Measurements from ENCODE around the gene DCTN3. TPM values are rescaled to one million over a fixed set of nuclear protein-coding genes. Genes with fewer than 3 reads are reported as not detected.

The DCTN3 gene
- 97.0 and 105 TPM in 2 replicates for total RNA-seq
- long read RNA-seq, transcript DCTN3-201 (7 exons, 808 nt) = major isoform, 30 of 36 reads
- long read RNA-seq, partial matches to known transcripts = 1 of 36 reads
- long read RNA-seq, other reads (novel, unspliced or antisense) = 2 of 36 reads

- Mint-ChIP-seq H3K36me3 (ENCODE audit: unreplicated experiment) (peaks cover 9% of the 10 kb centered on the region), H3K27me3 (ENCODE audit: unreplicated experiment) (peaks cover 6% of the 10 kb centered on the region), H3K4me1 (ENCODE audit: unreplicated experiment) (peaks cover 18% of the 10 kb centered on the region), H3K9me3 (ENCODE audit: unreplicated experiment) (no peaks in the 10 kb centered on the region), H3K27ac (ENCODE audit: unreplicated experiment) (peak within 1 kb of the TSS; percentile 62), H3K4me3 (ENCODE audit: unreplicated experiment) (peak within 1 kb of the TSS; percentile 91)
- no peak for TF ChIP-seq CTCF (IDR thresholded peaks at IDR 0.05)
- peak; percentile 97 for DNase-seq (ENCODE audit: extremely low spot score, unreplicated experiment)
These were observed at the start of gene DCTN3 for GRCh38 chr9:34620061-34620994. TSS of gene DCTN3 (minus strand) at chr9:34620495. CDS start at chr9:34620464, 31 bp downstream.

- peak; percentile 96 for DNase-seq (ENCODE audit: extremely low spot score, unreplicated experiment)
- no peaks in the 10 kb centered on the region for H3K27me3 Mint-ChIP-seq (ENCODE audit: unreplicated experiment)
- peaks cover 11% of the 10 kb centered on the region for H3K4me1 Mint-ChIP-seq (ENCODE audit: unreplicated experiment)
- TF ChIP-seq CTCF (IDR thresholded peaks at IDR 0.05) = no peak
- peak overlapping the region; percentile 97 for H3K27ac Mint-ChIP-seq (ENCODE audit: unreplicated experiment)
- no peaks in the 10 kb centered on the region for H3K9me3 Mint-ChIP-seq (ENCODE audit: unreplicated experiment)
- peaks cover 4% of the 10 kb centered on the region for H3K36me3 Mint-ChIP-seq (ENCODE audit: unreplicated experiment)
- peak overlapping the region; percentile 88 for H3K4me3 Mint-ChIP-seq (ENCODE audit: unreplicated experiment)
These were observed 45.3 kb upstream of the DCTN3 start for GRCh38 chr9:34665381-34666250.

GRCh38 chr9:34665067-34665380 is 44.7 kb upstream of the DCTN3 start:
- Mint-ChIP-seq H3K4me3 (ENCODE audit: unreplicated experiment) (peak overlapping the region; percentile 88), H3K27me3 (ENCODE audit: unreplicated experiment) (no peaks in the 10 kb centered on the region), H3K4me1 (ENCODE audit: unreplicated experiment) (peaks cover 11% of the 10 kb centered on the region), H3K27ac (ENCODE audit: unreplicated experiment) (peak overlapping the region; percentile 97), H3K36me3 (ENCODE audit: unreplicated experiment) (peaks cover 4% of the 10 kb centered on the region), H3K9me3 (ENCODE audit: unreplicated experiment) (no peaks in the 10 kb centered on the region)
- no peak for DNase-seq (ENCODE audit: extremely low spot score, unreplicated experiment)
- TF ChIP-seq CTCF (IDR thresholded peaks at IDR 0.05) = no peak

GRCh38 chr9:34664281-34665066 is 44.2 kb upstream of the DCTN3 start:
- peak; percentile 88 for DNase-seq (ENCODE audit: extremely low spot score, unreplicated experiment)
- Mint-ChIP-seq H3K27ac (ENCODE audit: unreplicated experiment) (peak overlapping the region; percentile 97), H3K4me3 (ENCODE audit: unreplicated experiment) (peak overlapping the region; percentile 88), H3K9me3 (ENCODE audit: unreplicated experiment) (no peaks in the 10 kb centered on the region), H3K4me1 (ENCODE audit: unreplicated experiment) (peaks cover 11% of the 10 kb centered on the region), H3K36me3 (ENCODE audit: unreplicated experiment) (peaks cover 4% of the 10 kb centered on the region), H3K27me3 (ENCODE audit: unreplicated experiment) (no peaks in the 10 kb centered on the region)
- TF ChIP-seq CTCF (IDR thresholded peaks at IDR 0.05) = peak; percentile 79
